ENCODE results near the gene UBE3A.

The UBE3A gene

GRCh38 chr15:25406846-25407245 lies 32.0 kb downstream of the UBE3A start:
- no peak overlapping the region for H3K4me3 ChIP-seq (ENCODE audit: low read depth, low read length)

DNA sequence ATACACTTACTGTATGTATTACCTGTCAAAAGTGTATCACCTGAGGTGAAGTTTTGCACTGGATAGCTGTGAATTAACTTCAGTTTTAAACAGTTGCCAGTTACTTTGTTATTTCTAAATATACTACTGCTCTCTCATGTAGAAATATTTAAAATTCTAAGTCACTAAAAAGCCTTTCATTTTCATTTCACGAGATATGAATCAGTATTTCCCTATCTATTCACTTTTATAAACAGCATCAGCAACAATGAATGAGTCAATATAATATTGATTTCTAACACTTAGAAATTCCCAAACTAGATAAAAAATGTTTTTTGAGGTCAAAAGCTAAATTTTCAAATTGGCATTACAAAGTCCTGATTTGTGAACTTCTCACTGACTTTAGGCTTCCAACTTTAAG lies 32.6 kb downstream of the UBE3A start:
- H3K4me3 ChIP-seq (ENCODE audit: low read depth, low read length) = no peak overlapping the region

DNA sequence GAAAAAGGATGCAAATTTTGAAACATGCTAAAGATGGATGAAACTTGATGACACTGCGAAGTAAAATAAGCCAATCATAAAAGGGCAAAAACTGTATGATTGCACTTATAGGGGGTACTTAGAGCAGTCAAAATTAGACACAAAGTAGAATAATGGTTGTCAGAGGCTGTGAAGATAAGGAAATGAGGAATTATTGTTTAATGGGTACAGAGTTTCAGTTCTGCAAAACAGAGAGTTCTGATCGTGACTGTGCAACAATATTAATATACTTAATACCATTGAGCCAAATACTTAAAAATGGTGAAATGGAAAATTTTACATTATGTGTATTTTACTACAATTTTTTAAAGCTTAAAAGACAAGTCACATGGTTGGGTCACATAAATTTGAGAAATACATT lies 35.1 kb downstream of the UBE3A start:
- H3K4me3 ChIP-seq (ENCODE audit: low read depth, low read length) = no peak overlapping the region

GRCh38 chr15:25402342-25402741 lies 36.5 kb downstream of the UBE3A start:
- H3K4me3 ChIP-seq (ENCODE audit: low read depth, low read length) = no peak overlapping the region

DNA sequence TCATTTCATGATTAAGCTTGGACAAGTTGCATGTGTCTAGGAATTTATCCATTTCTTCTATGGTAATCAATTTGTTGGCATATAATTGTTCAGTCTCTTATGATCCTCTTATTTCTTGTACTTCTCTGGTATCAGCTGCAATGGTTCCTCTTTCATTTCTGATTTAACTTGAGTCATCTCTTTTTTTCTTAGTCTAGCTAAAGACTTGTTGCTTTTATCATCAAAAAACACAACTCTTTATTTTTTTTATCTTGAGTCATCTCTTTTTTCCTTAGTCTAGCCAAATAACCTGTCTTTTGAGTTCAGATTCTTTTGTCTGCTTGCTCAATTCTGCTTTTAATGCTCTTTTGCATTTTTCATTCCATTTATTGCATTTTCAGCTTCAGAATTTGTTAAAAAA lies 37.3 kb downstream of the UBE3A start:
- H3K4me3 ChIP-seq (ENCODE audit: low read depth, low read length) = no peak overlapping the region

DNA sequence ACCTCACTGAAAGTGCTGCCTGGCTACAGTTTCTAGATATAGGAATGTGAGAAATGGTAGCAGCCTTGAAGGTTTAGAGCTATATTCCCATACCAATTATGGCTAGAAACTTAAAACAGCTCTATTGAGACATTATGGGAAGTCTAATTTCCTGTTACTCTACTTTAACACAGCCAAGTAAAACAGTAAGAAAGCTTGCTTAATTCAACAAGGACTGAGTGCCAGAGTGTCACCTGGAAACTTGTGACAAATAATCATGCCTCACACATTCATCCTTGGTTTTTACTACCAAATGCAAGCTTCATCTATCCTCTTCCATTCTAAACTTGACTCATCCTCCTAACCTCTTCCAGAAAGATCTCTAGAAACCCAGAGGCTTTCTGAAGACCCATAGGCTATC lies 41.7 kb downstream of the UBE3A start:
- no peak overlapping the region for H3K4me3 ChIP-seq (ENCODE audit: low read depth, low read length)

DNA sequence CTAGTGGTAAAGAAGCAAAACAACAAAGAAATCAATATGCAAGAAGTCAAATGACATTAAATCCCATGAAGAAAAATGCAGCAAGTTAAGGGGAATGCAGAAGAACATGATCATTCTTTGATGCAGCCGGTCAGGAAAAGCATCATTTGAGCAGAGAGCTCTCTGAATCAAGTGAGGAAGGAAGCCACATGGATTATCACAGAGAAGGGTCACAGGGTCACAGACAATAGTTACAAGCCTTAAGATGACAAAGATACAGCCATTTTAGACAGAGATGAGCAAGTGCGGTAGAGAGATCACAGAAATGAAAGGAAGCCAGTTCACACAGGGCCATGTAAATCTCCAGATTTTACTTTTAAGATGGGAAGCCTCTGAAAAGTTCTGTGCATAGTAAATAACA lies 43.9 kb downstream of the UBE3A start:
- no peak overlapping the region for H3K4me3 ChIP-seq (ENCODE audit: low read depth, low read length)

GRCh38 chr15:25392806-25393205 lies 46.0 kb downstream of the UBE3A start:
- H3K4me3 ChIP-seq (ENCODE audit: low read depth, low read length) = no peak overlapping the region

GRCh38 chr15:25391971-25392721 lies 46.7 kb downstream of the UBE3A start:
- H3K4me3 ChIP-seq (ENCODE audit: low read depth, low read length) = no peak overlapping the region

- H3K4me3 ChIP-seq (ENCODE audit: low read depth, low read length) = no peak overlapping the region
Measured at GRCh38 chr15:25385986-25386385, 52.8 kb downstream of the UBE3A start.

GRCh38 chr15:25381579-25381978 lies 57.2 kb downstream of the UBE3A start:
- H3K4me3 ChIP-seq (ENCODE audit: low read depth, low read length) = no peak overlapping the region

DNA sequence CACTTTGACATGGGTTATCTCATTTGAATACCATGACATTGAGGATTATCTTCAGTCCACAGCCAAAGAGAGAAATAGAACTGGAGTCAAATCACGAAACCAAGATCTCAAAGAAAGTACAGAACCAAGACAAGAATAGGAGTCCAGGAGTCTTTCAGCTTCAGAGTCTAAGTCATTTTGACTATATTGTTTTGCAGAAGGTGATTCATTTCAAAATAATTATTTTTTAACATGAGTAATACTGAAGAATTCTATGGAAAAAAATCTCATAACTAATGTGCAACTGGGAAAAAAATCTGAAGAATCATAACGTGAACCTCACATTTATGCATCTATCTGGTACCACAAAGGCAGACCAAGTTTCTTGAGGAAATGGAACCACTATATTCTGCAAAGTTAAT lies 60.3 kb downstream of the UBE3A start:
- H3K4me3 ChIP-seq (ENCODE audit: low read depth, low read length) = no peak overlapping the region

DNA sequence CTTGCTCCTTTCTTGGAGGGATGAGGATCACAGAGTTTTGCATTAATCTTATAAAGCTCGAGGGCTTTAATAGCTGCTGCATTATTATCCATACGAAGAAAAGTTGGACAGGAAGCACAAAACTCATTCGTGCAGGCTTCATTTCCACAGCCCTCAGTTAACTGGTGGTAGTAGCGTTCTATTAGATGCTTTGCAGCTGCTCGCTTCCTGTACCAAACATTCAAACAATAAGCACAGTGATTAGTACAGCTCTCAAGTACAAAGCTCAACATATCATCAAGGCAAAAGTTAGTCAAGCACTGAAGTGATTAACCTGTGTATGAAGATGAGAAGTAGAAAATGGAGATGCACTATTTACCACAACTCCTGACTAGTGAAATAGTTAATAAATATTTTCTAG lies 63.3 kb downstream of the UBE3A start:
- H3K4me3 ChIP-seq (ENCODE audit: low read depth, low read length) = no peak overlapping the region

- no peak overlapping the region for H3K4me3 ChIP-seq (ENCODE audit: low read depth, low read length)
Measured at GRCh38 chr15:25374143-25374542, 64.7 kb downstream of the UBE3A start.

GRCh38 chr15:25372298-25372697 lies 66.5 kb downstream of the UBE3A start:
- H3K4me3 ChIP-seq (ENCODE audit: low read depth, low read length) = no peak overlapping the region

- no peak overlapping the region for H3K4me3 ChIP-seq (ENCODE audit: low read depth, low read length)
Measured at GRCh38 chr15:25368850-25369249, 70.0 kb downstream of the UBE3A start.

- no peak overlapping the region for H3K4me3 ChIP-seq (ENCODE audit: low read depth, low read length)
Measured at GRCh38 chr15:25366058-25366457, 72.8 kb downstream of the UBE3A start.

- H3K4me3 ChIP-seq (ENCODE audit: low read depth, low read length) = no peak overlapping the region
Measured at GRCh38 chr15:25362545-25362944, 76.3 kb downstream of the UBE3A start.

GRCh38 chr15:25347707-25348106 lies 91.1 kb downstream of the UBE3A start:
- H3K4me3 ChIP-seq (ENCODE audit: low read depth, low read length) = no peak overlapping the region

DNA sequence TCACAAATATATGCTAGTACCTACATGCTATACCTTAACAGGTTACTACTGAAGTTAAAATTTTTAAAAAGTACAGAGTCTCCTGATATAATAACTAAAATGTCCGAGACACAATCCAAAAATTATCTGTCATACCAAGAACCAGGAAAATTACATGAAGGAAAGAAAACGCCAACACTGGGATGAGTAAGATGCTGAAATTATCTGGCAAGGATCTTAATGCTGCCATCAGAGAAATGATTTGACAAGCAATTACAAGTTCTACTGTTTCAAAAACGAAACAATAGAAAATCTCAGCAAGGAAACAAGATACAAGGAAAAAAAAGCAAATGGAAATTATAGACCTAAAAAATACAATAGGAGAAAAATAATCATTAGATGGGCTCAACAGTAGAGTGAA lies 92.5 kb downstream of the UBE3A start:
- H3K4me3 ChIP-seq (ENCODE audit: low read depth, low read length) = no peak overlapping the region

GRCh38 chr15:25345943-25346342 lies 92.9 kb downstream of the UBE3A start:
- no peak overlapping the region for H3K4me3 ChIP-seq (ENCODE audit: low read depth, low read length)

DNA sequence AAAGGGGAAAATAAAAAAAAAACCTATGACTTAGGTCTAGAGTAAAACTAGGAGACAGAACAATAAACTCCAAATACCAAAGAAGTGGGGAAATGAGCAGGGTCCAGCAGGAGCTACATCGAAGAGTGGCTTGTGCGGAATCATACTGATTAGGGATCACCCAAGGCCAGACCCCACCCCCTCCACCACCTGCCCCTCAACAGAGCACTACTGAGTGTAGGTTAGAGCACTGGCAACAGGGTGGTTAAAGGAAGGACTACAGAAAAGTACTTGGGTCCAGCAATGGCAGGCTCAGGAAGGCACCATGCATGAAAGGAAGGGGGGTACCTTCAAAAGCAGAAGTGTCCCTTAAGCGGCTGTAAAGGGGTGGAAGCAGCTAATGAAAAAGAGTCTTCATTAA lies 96.2 kb downstream of the UBE3A start:
- H3K4me3 ChIP-seq (ENCODE audit: low read depth, low read length) = no peak overlapping the region

GRCh38 chr15:25339431-25339830 lies 99.4 kb downstream of the UBE3A start:
- H3K4me3 ChIP-seq (ENCODE audit: low read depth, low read length) = no peak overlapping the region
